HCT116 (cell line): ENCODE results near the gene TDRD15. TPM values are rescaled to one million over a fixed set of nuclear protein-coding genes. Genes with fewer than 3 reads are reported as not detected.

Experiments
- ATAC-seq: fragments of 200-7000 bp; cut with Tn5 transposase; 2 replicates; pipeline ENCODE4 v1.9.1; 2020; ENCODE audit warnings: mild to moderate bottlenecking, moderate library complexity
- BruUV-seq: library from RNA; stranded (reverse); fragments of 400-500 nt; replicated peaks from 2 replicates; lab custom pipeline; 2021; lab: Mats Ljungman, UMichigan
- CTCF ChIA-PET: fragments of 300-600 bp; sonication (Branson Sonifier 250); formaldehyde crosslinking; loops from one replicate; lab custom pipeline; 2021; ENCODE audit warnings: antibody characterized with exemption; lab: Charles Lee
- POLR2A ChIA-PET: fragments of 300-600, 350-600 bp; sonication (Branson Sonifier 250); formaldehyde crosslinking; loops from one replicate; lab custom pipeline; 2021; ENCODE audit warnings: antibody characterized with exemption; lab: Charles Lee
- RAD21 ChIA-PET, 2 experiments: fragments of 300-600 bp; sonication (Branson Sonifier 250); formaldehyde crosslinking; loops; one replicate each; lab custom pipeline; 2023; ENCODE audit warnings: low total read pairs in 2 of 2; ENCODE audit not compliant: uncharacterized antibody in 2 of 2, unreplicated experiment in 2 of 2, low non-redundant PET in 1 of 2; lab: Charles Lee
- DNase-seq: peaks from one replicate; pipeline ENCODE4 v3.0.0-alpha.2; 2010; ENCODE audit warnings: low read depth, low spot score
- H2AFZ ChIP-seq: fragments of 200-600 bp; shearing (Covaris generic), sonication (generic); 2 replicates; pipeline ENCODE4 v1.6.1; 2017; ENCODE audit warnings: low read depth, mixed run types, mixed read lengths, antibody characterized with exemption, low read length; ENCODE audit not compliant: poor library complexity, severe bottlenecking
- H3K27ac ChIP-seq: 2 replicates; pipeline ENCODE4 v1.5.1; 2012; ENCODE audit warnings: low read depth, low read length
- H3K27me3 ChIP-seq: fragments of 200-600 bp; sonication (generic); 2 replicates; pipeline ENCODE4 v1.6.1; 2016; ENCODE audit warnings: mixed run types, low read length, mixed read lengths; ENCODE audit not compliant: insufficient read depth
- H3K36me3 ChIP-seq, 2 experiments: fragments of 200-500 bp in 1 of 2; fragments of 200-600 bp in 1 of 2; sonication (Bioruptor generic) in 1 of 2; sonication (generic) in 1 of 2; 2 replicates each; pipeline versions ENCODE4 v1.5.1 to v1.6.1; 2014 to 2016; ENCODE audit warnings: low read length in 2 of 2, inconsistent platforms in 1 of 2, mixed read lengths in 1 of 2, mixed run types in 1 of 2; ENCODE audit not compliant: insufficient read depth in 2 of 2, control insufficient read depth in 1 of 2
- H3K4me1 ChIP-seq, 2 experiments: fragments of 200-600 bp in 1 of 2; sonication (generic) in 1 of 2; 2 replicates each; pipeline versions ENCODE4 v1.5.1 to v1.6.1; 2012 to 2017; ENCODE audit warnings: low read length in 2 of 2, inconsistent platforms in 1 of 2, mild to moderate bottlenecking in 1 of 2, mixed read lengths in 1 of 2, mixed run types in 1 of 2, moderate library complexity in 1 of 2; ENCODE audit not compliant: insufficient read depth in 2 of 2, control insufficient read depth in 1 of 2
- H3K4me2 ChIP-seq: fragments of 200-600 bp; sonication (generic); 2 replicates; pipeline ENCODE4 v1.6.1; 2017; ENCODE audit warnings: mixed run types, low read length, mixed read lengths
- H3K4me3 ChIP-seq, 2 experiments: fragments of 200-600 bp in 1 of 2; sonication (generic) in 1 of 2; replicated peaks in 1 of 2; 2 replicates each; pipeline ENCODE4 v1.5.1; 2011 to 2016; ENCODE audit warnings: low read length in 2 of 2, control low read depth in 1 of 2, low read depth in 1 of 2, mild to moderate bottlenecking in 1 of 2, mixed read lengths in 1 of 2, mixed run types in 1 of 2
- H3K79me2 ChIP-seq: fragments of 200-600 bp; sonication (generic); 2 replicates; pipeline ENCODE4 v1.6.1; 2017; ENCODE audit warnings: mild to moderate bottlenecking, mixed run types, low read length, moderate library complexity, mixed read lengths; ENCODE audit not compliant: insufficient read depth
- H3K9ac ChIP-seq: fragments of 200-600 bp; sonication (generic); 2 replicates; pipeline ENCODE4 v1.6.1; 2016; ENCODE audit warnings: low read length, mixed read lengths
- H3K9me2 ChIP-seq: fragments of 200-600 bp; sonication (generic), shearing (Covaris generic); 2 replicates; pipeline ENCODE4 v1.6.1; 2017; ENCODE audit warnings: mixed run types, mild to moderate bottlenecking, moderate library complexity; ENCODE audit not compliant: insufficient read depth
- H3K9me3 ChIP-seq, 2 experiments: fragments of 200-500 bp in 1 of 2; fragments of 200-600 bp in 1 of 2; sonication (Bioruptor generic) in 1 of 2; sonication (generic) in 1 of 2; 2 replicates each; pipeline ENCODE4 v1.6.1; 2014 to 2017; ENCODE audit warnings: low read length in 2 of 2, mixed read lengths in 2 of 2, inconsistent platforms in 1 of 2, low read depth in 1 of 2, mild to moderate bottlenecking in 1 of 2, mixed run types in 1 of 2, moderate library complexity in 1 of 2; ENCODE audit not compliant: control insufficient read depth in 1 of 2, insufficient read depth in 1 of 2
- H4K20me1 ChIP-seq: fragments of 200-600 bp; sonication (generic), shearing (Covaris generic); 2 replicates; pipeline ENCODE4 v1.6.1; 2017; ENCODE audit warnings: mixed run types, mild to moderate bottlenecking, moderate library complexity; ENCODE audit not compliant: insufficient read depth
- CBX3 ChIP-seq: IDR thresholded peaks from 2 replicates; pipeline ENCODE4 v1.6.1; 2012; ENCODE audit warnings: low read depth
- CEBPB ChIP-seq: IDR thresholded peaks from 2 replicates; pipeline ENCODE4 v1.6.1; 2012; ENCODE audit warnings: low read depth
- EGR1 ChIP-seq: IDR thresholded peaks from 2 replicates; pipeline ENCODE4 v1.6.1; 2012; ENCODE audit warnings: low read depth
- EZH2 ChIP-seq: fragments of 200-600 bp; sonication (generic); IDR thresholded peaks from 2 replicates; pipeline ENCODE4 v1.6.1; 2017; ENCODE audit warnings: antibody characterized with exemption, mixed run types
- JUND ChIP-seq: IDR thresholded peaks from 2 replicates; pipeline ENCODE4 v1.6.1; 2012
- POLR2A ChIP-seq: IDR thresholded peaks from 2 replicates; pipeline ENCODE4 v1.7.0; 2011; ENCODE audit warnings: borderline replicate concordance; ENCODE audit not compliant: insufficient read depth, insufficient read length; ENCODE audit errors: extremely low read depth
- POLR2AphosphoS5 ChIP-seq: IDR thresholded peaks from 2 replicates; pipeline ENCODE4 v1.6.1; 2011; ENCODE audit warnings: mild to moderate bottlenecking, low read depth, low read length, moderate library complexity
- RAD21 ChIP-seq: IDR thresholded peaks from 2 replicates; pipeline ENCODE4 v1.6.1; 2012; ENCODE audit warnings: low read depth, mild to moderate bottlenecking
- YY1 ChIP-seq: IDR thresholded peaks from 2 replicates; pipeline ENCODE4 v1.6.1; 2011; ENCODE audit warnings: low read length, low read depth, moderate library complexity, mild to moderate bottlenecking; ENCODE audit not compliant: insufficient replicate concordance; ENCODE audit errors: extremely low read depth
- ZFX ChIP-seq: fragments of 450-650 bp; IDR thresholded peaks from 2 replicates; pipeline ENCODE4 v1.6.1; 2017
- ZNF274 ChIP-seq: fragments of 200-500 bp; sonication (Bioruptor generic); IDR thresholded peaks from 2 replicates; pipeline ENCODE4 v1.6.1; 2014; ENCODE audit warnings: mild to moderate bottlenecking, low read depth, low read length, inconsistent platforms
- intact Hi-C: fragments of 100-400 bp; cut with micrococcal nuclease; formaldehyde crosslinking; loops from 2 replicates; pipeline ENCODE4 v1.10.0; 2022
- total RNA-seq: library from RNA; stranded (reverse); gene quantifications from one replicate; pipeline ENCODE4 v1.2.1, GENCODE V29; 2021; ENCODE audit not compliant: unreplicated experiment
- TF ChIP-seq, protein P1 (sequence below): IDR thresholded peaks from 2 replicates; pipeline ENCODE4 v1.6.1; 2012
- TF ChIP-seq, protein P2 (sequence below), 3 experiments: fragments of 200-600 bp in 1 of 3; sonication (generic) in 1 of 3; IDR thresholded peaks in 2 of 3; conservative IDR thresholded peaks in 1 of 3; 2 replicates each; pipeline ENCODE4 v1.5.1; 2012 to 2017; ENCODE audit warnings: low read depth in 2 of 3, low read length in 2 of 3, antibody characterized with exemption in 1 of 3, borderline replicate concordance in 1 of 3, control low read depth in 1 of 3, mild to moderate bottlenecking in 1 of 3, mixed read lengths in 1 of 3, mixed run types in 1 of 3, moderate library complexity in 1 of 3; ENCODE audit not compliant: insufficient read depth in 1 of 3
- TF ChIP-seq, protein P3 (sequence below): IDR thresholded peaks from 2 replicates; pipeline ENCODE4 v1.6.1; 2011; ENCODE audit warnings: mild to moderate bottlenecking, low read length, moderate library complexity; ENCODE audit not compliant: insufficient replicate concordance; ENCODE audit errors: extremely low read depth
- TF ChIP-seq, protein P4 (sequence below): IDR thresholded peaks from 2 replicates; pipeline ENCODE4 v1.6.1; 2012; ENCODE audit warnings: low read depth
- TF ChIP-seq, protein P5 (sequence below): IDR thresholded peaks from 2 replicates; pipeline ENCODE4 v1.6.1; 2012

TDRD15 gene
- total RNA-seq, 1 experiment from 2014 or later = not detected

DNA sequence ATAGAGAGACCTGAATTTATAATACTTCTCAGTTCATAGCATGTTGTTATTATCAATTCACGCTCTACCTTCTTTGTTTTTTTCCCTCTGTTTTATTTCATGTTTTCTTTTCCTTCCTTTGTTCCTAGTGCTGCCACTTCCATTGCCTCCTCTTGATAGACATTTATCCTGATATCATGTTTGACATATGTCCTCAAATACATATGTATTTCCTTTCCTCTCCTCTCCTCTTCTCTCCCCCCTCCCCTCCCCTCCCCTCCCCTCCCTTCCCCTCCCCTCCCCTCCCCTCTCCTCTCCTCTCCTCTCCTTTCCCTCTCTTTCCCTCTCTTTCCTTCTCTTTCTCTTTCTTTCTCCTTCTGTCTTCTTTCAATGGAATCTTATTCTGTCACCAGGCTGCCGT lies 67.8 kb downstream of the TDRD15 start:
- no TSS peak for BruUV-seq
- ATAC-seq (no peak), DNase-seq (no peak)
- Histone ChIP-seq H3K9me3 (no peaks in the 10 kb centered on the region), H3K4me2 (no peak overlapping the region), H2AFZ (no peak overlapping the region), H3K4me1 (no peaks in the 10 kb centered on the region), H4K20me1 (no peaks in the 10 kb centered on the region), H3K79me2 (no peaks in the 10 kb centered on the region), H3K36me3 (no peaks in the 10 kb centered on the region), H3K9me2 (no peaks in the 10 kb centered on the region), H3K27ac (no peak overlapping the region), H3K4me3 (no peak overlapping the region), H3K9ac (no peak overlapping the region), H3K27me3 (no peaks in the 10 kb centered on the region)
- TF ChIP-seq POLR2AphosphoS5 (no peak), YY1 (no peak), CEBPB (no peak), POLR2A (no peak), CBX3 (no peak), JUND (no peak), EZH2 (no peak), ZNF274 (no peak), RAD21 (no peak), ZFX (no peak), EGR1 (no peak)
- TF ChIP-seq, protein P1, sequence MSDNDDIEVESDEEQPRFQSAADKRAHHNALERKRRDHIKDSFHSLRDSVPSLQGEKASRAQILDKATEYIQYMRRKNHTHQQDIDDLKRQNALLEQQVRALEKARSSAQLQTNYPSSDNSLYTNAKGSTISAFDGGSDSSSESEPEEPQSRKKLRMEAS = no peak
- TF ChIP-seq, protein P2, sequence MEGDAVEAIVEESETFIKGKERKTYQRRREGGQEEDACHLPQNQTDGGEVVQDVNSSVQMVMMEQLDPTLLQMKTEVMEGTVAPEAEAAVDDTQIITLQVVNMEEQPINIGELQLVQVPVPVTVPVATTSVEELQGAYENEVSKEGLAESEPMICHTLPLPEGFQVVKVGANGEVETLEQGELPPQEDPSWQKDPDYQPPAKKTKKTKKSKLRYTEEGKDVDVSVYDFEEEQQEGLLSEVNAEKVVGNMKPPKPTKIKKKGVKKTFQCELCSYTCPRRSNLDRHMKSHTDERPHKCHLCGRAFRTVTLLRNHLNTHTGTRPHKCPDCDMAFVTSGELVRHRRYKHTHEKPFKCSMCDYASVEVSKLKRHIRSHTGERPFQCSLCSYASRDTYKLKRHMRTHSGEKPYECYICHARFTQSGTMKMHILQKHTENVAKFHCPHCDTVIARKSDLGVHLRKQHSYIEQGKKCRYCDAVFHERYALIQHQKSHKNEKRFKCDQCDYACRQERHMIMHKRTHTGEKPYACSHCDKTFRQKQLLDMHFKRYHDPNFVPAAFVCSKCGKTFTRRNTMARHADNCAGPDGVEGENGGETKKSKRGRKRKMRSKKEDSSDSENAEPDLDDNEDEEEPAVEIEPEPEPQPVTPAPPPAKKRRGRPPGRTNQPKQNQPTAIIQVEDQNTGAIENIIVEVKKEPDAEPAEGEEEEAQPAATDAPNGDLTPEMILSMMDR (IDR thresholded peaks at IDR 0.05 in 2 of 3, conservative IDR thresholded peaks at IDR 0.05 in 1 of 3; ENCODE audit: borderline replicate concordance in 1 of 3, insufficient read depth in 1 of 3, low read depth in 2 of 3, low read length in 2 of 3) = no peak
- TF ChIP-seq, protein P3, sequence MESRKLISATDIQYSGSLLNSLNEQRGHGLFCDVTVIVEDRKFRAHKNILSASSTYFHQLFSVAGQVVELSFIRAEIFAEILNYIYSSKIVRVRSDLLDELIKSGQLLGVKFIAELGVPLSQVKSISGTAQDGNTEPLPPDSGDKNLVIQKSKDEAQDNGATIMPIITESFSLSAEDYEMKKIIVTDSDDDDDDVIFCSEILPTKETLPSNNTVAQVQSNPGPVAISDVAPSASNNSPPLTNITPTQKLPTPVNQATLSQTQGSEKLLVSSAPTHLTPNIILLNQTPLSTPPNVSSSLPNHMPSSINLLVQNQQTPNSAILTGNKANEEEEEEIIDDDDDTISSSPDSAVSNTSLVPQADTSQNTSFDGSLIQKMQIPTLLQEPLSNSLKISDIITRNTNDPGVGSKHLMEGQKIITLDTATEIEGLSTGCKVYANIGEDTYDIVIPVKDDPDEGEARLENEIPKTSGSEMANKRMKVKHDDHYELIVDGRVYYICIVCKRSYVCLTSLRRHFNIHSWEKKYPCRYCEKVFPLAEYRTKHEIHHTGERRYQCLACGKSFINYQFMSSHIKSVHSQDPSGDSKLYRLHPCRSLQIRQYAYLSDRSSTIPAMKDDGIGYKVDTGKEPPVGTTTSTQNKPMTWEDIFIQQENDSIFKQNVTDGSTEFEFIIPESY = no peak
- TF ChIP-seq, protein P4, sequence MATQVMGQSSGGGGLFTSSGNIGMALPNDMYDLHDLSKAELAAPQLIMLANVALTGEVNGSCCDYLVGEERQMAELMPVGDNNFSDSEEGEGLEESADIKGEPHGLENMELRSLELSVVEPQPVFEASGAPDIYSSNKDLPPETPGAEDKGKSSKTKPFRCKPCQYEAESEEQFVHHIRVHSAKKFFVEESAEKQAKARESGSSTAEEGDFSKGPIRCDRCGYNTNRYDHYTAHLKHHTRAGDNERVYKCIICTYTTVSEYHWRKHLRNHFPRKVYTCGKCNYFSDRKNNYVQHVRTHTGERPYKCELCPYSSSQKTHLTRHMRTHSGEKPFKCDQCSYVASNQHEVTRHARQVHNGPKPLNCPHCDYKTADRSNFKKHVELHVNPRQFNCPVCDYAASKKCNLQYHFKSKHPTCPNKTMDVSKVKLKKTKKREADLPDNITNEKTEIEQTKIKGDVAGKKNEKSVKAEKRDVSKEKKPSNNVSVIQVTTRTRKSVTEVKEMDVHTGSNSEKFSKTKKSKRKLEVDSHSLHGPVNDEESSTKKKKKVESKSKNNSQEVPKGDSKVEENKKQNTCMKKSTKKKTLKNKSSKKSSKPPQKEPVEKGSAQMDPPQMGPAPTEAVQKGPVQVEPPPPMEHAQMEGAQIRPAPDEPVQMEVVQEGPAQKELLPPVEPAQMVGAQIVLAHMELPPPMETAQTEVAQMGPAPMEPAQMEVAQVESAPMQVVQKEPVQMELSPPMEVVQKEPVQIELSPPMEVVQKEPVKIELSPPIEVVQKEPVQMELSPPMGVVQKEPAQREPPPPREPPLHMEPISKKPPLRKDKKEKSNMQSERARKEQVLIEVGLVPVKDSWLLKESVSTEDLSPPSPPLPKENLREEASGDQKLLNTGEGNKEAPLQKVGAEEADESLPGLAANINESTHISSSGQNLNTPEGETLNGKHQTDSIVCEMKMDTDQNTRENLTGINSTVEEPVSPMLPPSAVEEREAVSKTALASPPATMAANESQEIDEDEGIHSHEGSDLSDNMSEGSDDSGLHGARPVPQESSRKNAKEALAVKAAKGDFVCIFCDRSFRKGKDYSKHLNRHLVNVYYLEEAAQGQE = no peak
- TF ChIP-seq, protein P5, sequence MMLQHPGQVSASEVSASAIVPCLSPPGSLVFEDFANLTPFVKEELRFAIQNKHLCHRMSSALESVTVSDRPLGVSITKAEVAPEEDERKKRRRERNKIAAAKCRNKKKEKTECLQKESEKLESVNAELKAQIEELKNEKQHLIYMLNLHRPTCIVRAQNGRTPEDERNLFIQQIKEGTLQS = no peak
- CTCF ChIA-PET = no interaction called here
- RAD21 ChIA-PET = no interaction called here
- intact Hi-C loops = no loop called here
- POLR2A ChIA-PET = no interaction called here
